Fibroblast of mammary gland (primary cell): Measurements from ENCODE around the gene ELMOD1.

Experiments used
- DNase-seq: peaks from one replicate; pipeline ENCODE4 v3.0.0-alpha.2; 2010; ENCODE audit warnings: low read depth
- H3K4me3 ChIP-seq: 2 replicates; pipeline ENCODE4 v1.5.1; 2011; ENCODE audit warnings: low read depth, mild to moderate bottlenecking, low read length, moderate library complexity; ENCODE audit not compliant: control insufficient read depth
- TF ChIP-seq, protein P1 (sequence below): conservative IDR thresholded peaks from 2 replicates; pipeline ENCODE4 v1.5.1; 2011; ENCODE audit warnings: low read depth, low read length, inconsistent platforms; ENCODE audit not compliant: control insufficient read depth, insufficient read depth

ELMOD1 gene

DNA sequence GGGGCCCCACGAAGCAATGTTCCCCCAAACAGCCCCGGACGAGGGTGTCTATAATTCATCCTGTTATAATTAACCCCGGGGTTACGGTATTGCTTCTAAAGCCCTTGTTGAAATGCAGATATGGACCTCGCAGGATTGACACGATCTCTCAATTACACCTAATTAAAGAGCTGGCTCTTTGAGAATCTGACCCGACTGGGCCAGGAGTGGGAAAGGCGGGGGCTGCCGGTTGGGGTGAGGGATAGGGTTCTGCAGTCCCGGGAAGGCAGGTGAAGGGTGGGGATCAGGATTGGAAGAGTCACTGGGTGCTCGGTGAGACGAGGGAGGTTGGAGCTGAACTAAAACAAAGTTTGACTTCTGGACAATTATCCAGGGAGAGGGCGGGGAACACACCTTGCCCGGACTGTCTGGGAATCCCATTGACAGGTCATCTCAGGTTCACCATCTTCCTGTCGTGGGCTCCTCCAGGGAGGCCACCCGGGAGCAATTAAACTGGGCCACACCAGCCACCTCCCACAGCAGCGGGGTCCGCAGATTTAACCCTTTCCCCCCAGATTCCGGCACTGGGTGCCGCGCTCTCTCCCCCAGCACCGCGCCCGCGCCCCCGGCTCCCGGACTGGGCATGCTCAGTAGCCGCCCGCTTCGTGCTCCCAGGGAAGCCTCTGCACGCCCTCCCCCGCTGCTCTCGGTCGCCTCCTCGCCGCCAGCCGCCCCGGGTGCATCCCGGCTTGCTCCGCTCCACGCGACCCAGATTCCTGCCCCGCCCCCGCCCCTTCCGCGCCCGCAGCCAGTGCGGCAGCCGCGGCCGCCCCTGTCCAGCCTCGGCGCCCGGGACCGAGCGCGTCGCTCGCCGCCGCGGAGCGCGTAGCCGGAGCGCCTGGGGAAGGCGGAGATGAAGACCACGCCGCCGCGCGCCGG lies at the start of gene ELMOD1:
ELMOD1 (plus strand) TSS at position 688 of the 918 bp plus-strand sequence. CDS start 27,043 bp downstream, outside the sequence.
- TF ChIP-seq, protein P1, sequence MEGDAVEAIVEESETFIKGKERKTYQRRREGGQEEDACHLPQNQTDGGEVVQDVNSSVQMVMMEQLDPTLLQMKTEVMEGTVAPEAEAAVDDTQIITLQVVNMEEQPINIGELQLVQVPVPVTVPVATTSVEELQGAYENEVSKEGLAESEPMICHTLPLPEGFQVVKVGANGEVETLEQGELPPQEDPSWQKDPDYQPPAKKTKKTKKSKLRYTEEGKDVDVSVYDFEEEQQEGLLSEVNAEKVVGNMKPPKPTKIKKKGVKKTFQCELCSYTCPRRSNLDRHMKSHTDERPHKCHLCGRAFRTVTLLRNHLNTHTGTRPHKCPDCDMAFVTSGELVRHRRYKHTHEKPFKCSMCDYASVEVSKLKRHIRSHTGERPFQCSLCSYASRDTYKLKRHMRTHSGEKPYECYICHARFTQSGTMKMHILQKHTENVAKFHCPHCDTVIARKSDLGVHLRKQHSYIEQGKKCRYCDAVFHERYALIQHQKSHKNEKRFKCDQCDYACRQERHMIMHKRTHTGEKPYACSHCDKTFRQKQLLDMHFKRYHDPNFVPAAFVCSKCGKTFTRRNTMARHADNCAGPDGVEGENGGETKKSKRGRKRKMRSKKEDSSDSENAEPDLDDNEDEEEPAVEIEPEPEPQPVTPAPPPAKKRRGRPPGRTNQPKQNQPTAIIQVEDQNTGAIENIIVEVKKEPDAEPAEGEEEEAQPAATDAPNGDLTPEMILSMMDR = no peak
- peak within 1 kb of the TSS; percentile 51 for H3K4me3 ChIP-seq
- DNase-seq = peak; percentile 19

DNA sequence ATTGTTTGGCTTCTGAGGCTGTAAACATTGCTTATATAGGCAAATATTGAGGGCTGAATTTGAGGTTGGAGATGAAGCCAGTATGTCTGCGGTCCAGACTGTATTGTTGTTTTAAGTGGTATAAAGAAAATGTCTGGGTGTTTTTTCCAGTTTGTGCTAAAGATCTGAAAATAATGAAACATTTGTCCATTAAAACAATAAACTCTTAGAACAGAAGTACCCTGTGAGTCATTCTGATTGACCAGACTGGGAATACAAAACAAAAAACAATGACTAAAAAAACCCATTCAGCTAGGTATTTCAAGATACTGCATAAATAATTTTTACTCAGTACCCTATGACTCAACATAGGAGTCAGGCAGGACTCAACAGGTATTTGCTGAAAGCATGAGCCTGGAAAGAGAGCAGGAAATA lies 45.8 kb upstream of the ELMOD1 start:
- DNase-seq = peak; percentile 68
- TF ChIP-seq, protein P1 = no peak
- H3K4me3 ChIP-seq = no peak overlapping the region

DNA sequence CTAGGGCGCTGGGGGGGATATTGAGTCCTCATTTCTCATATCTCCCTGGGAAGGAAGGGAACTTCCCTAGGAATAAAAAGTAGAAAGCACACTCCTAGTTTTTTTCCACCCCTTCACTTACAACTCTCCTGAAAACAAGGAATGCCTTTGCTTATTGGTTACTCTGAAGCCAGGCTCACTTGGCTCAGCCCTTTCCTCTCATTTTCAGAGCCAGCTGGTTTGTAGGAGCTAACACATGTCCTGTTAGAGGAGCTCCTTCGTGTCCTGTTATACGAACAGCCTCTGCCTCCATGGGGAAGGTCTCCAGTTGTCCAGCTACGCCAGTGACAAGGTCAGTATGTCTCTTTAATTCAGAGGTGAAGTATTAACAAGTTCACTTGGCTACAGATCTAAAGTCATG lies 43.0 kb upstream of the ELMOD1 start:
- TF ChIP-seq, protein P1 = no peak
- no peak overlapping the region for H3K4me3 ChIP-seq

DNA sequence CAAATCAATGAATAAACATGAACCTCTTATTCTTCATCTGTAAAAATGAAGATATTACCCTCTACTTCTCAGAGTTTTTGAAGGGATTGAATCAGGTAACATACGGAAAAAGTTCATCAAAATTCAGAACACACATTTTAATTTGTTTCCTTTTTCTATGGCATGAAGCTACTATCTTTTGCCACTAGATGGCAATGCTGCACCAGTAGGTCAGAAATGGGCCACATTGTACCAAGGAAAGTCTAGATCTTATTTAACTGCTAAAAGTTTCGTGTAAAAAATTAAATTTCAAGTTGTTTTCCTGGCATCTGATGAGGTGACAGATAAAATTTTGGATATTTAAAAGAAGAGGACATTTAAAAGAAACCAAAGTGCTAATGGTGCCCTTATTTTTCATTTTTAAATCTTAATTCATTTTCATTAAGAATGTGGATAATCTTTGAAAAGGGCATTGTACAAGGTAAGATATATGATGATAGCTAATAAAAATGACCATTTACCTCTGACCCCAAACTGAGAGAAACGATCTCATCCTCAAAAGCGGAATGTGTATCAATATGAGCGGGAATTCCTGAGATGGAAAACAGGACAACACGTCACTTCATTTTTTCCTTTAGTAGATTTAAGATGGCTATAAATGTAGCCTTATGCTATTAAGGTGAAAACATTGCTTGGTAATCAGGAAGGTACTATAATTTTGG lies 41.5 kb upstream of the ELMOD1 start:
- TF ChIP-seq, protein P1 = peak; percentile 91
- no peak overlapping the region for H3K4me3 ChIP-seq
- peak; percentile 65 for DNase-seq

More for the DNA sequence above, 43.0 kb upstream of the ELMOD1 start:
- DNase-seq = no peak

DNA sequence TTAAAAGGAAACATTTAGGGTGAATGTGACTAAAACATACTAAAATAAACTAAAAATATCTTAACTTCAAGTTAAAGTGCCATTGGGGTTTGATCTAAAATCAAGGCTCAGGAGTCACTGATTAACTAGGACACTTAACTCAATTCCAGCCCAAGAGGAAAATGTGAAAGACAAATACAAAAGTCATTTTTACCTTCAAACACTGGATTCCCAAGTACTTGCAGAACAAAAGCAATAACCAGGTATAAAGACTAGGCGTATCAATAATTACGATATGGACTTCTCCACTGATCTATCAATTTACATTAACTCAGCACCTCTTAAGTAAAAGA lies 41.0 kb upstream of the ELMOD1 start:
- no peak overlapping the region for H3K4me3 ChIP-seq
- TF ChIP-seq, protein P1 = no peak
- DNase-seq = no peak

DNA sequence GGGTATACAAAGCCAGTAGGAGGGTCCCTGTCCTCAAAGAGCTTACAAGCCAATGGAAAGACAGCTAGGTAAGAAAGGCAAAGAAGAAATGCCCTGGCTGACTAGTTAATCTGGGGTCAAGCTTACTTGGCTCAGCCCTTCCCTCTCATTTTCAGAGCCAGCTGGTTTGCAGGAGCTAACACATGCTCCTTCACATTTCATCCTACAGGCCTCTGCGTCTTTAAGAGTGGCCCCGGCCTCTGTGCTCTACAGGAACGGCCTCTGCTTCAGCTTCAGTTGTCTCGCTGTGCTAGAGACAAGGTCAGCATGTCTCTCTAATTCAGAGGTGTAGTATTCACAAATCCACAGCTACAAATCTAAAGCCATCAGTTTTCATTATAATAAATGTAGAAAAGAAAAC lies 40.6 kb upstream of the ELMOD1 start:
- no peak for DNase-seq
- TF ChIP-seq, protein P1 = no peak
- no peak overlapping the region for H3K4me3 ChIP-seq
